Stomach (tissue), 4 donors: ENCODE data around the gene DNAJB7.

ENCODE experiments used
- POLR2A ChIP-seq, 4 donors: fragments of 450-650 bp; IDR thresholded peaks; one replicate each; pipeline ENCODE4 v1.6.1; 2016; ENCODE audit warnings: antibody characterized with exemption in 4 of 4, control low read depth in 2 of 4, mild to moderate bottlenecking in 1 of 4, moderate library complexity in 1 of 4
- POLR2AphosphoS5 ChIP-seq, 3 donors: sonication (generic); formaldehyde crosslinking; IDR thresholded peaks; one replicate each; pipeline ENCODE4 v1.6.1; 2016; ENCODE audit warnings: antibody characterized with exemption in 3 of 3
- TF ChIP-seq, protein P1 (sequence below), 7 experiments: fragments of 450-650 bp in 4 of 7; fragments of 200-600 bp in 3 of 7; sonication (generic) in 3 of 7; IDR thresholded peaks; one replicate each; pipeline ENCODE4 v1.5.1; 2016 to 2019; ENCODE audit warnings: antibody characterized with exemption in 7 of 7, control low read depth in 2 of 7, mild to moderate bottlenecking in 1 of 7

DNA sequence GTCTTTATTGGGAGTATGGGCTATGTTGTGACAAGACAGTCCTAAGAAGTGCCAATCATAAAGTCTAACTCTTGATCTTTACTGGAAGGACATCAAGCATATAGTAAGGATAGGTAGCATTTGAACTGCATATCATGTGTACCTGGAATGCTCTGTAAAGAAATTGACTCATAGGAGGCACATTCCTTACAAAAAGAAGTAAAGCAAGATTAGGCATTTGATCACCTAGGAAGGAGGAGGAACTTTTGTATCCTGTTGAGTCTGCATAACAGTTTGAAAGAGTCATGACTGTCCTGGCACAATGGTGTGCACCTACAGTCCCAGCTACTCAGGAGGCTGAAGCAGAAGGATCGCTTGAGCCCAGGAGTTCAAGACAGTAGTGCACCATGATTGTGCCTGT lies 42.2 kb upstream of the DNAJB7 start:
- TF ChIP-seq, protein P1, sequence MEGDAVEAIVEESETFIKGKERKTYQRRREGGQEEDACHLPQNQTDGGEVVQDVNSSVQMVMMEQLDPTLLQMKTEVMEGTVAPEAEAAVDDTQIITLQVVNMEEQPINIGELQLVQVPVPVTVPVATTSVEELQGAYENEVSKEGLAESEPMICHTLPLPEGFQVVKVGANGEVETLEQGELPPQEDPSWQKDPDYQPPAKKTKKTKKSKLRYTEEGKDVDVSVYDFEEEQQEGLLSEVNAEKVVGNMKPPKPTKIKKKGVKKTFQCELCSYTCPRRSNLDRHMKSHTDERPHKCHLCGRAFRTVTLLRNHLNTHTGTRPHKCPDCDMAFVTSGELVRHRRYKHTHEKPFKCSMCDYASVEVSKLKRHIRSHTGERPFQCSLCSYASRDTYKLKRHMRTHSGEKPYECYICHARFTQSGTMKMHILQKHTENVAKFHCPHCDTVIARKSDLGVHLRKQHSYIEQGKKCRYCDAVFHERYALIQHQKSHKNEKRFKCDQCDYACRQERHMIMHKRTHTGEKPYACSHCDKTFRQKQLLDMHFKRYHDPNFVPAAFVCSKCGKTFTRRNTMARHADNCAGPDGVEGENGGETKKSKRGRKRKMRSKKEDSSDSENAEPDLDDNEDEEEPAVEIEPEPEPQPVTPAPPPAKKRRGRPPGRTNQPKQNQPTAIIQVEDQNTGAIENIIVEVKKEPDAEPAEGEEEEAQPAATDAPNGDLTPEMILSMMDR (IDR thresholded peaks at IDR 0.05) = no peak
- TF ChIP-seq POLR2AphosphoS5 (IDR thresholded peaks at IDR 0.05) (no peak), POLR2A (IDR thresholded peaks at IDR 0.05) (no peak)
